ENCODE data around the gene ATOSA.

GRCh38 chr15:52697051-52697450, 17.9 kb upstream of the ATOSA start:
- TF ChIP-seq POLR2A (IDR thresholded peaks at IDR 0.05) (no peak), CTCF (IDR thresholded peaks at IDR 0.05) (no peak)
